Fibroblast of lung (primary cell): Measurements from ENCODE around the gene MSH3.

Source experiments
- CTCF ChIP-seq, 2 donors: IDR thresholded peaks in 1 of 2; conservative IDR thresholded peaks in 1 of 2; 1 replicate in 1 of 2; 2 replicates in 1 of 2; pipeline ENCODE4 v1.5.1; 2011 to 2012; ENCODE audit warnings: low read length in 2 of 2, control low read depth in 1 of 2, inconsistent platforms in 1 of 2, low read depth in 1 of 2, mild to moderate bottlenecking in 1 of 2
- EZH2 ChIP-seq: IDR thresholded peaks from 2 replicates; pipeline ENCODE4 v1.5.1; 2012; ENCODE audit warnings: low read length, control low read depth, mild to moderate bottlenecking; ENCODE audit errors: missing control alignments

- TF ChIP-seq CTCF (conservative IDR thresholded peaks at IDR 0.05 in 1 of 2, IDR thresholded peaks at IDR 0.05 in 1 of 2; ENCODE audit: low read depth in 1 of 2, low read length in 2 of 2) (no peak), EZH2 (no peak)
Observed at GRCh38 chr5:80860924-80861613, 206.6 kb downstream of the MSH3 start.
